Body of pancreas (tissue), 4 donors: ENCODE measurements around the gene FAM13A. TPM values are rescaled to one million over a fixed set of nuclear protein-coding genes. Genes with fewer than 3 reads are reported as not detected.

ENCODE experiments used
- ATAC-seq: fragments of 150-250 bp; one replicate; pipeline ENCODE4 v1.9.1; 2016
- DNase-seq, 4 donors: peaks; one replicate each; pipeline ENCODE4 v3.0.0-alpha.2; 2019
- H3K27ac ChIP-seq, 4 donors: fragments of 200-600 bp; sonication (generic); 1 replicate in 3 of 4; 2 replicates in 1 of 4; pipeline versions ENCODE4 v1.5.1 to v1.6.1; 2016 to 2019; ENCODE audit warnings: mild to moderate bottlenecking in 1 of 4, mixed read lengths in 1 of 4, moderate library complexity in 1 of 4
- H3K27me3 ChIP-seq, 2 donors: fragments of 200-600 bp; sonication (generic); one replicate each; pipeline ENCODE4 v1.6.0; 2016; ENCODE audit warnings: mild to moderate bottlenecking in 1 of 2
- H3K36me3 ChIP-seq, 2 donors: fragments of 200-600 bp; sonication (generic); replicated peaks in 1 of 2; 2 replicates each; pipeline ENCODE4 v1.5.1; 2016; ENCODE audit warnings: low read depth in 2 of 2; ENCODE audit not compliant: insufficient read depth in 1 of 2
- H3K4me1 ChIP-seq: fragments of 200-600 bp; sonication (generic); one replicate; pipeline ENCODE4 v1.6.0; 2016
- H3K4me3 ChIP-seq, 2 donors: fragments of 200-600 bp; sonication (generic); 1 replicate in 1 of 2; 2 replicates in 1 of 2; pipeline ENCODE4 v1.5.1; 2016 to 2019
- H3K9me3 ChIP-seq, 3 donors: fragments of 200-600 bp; sonication (generic); 1 replicate in 2 of 3; 2 replicates in 1 of 3; pipeline ENCODE4 v1.5.1; 2016
- CTCF ChIP-seq, 7 experiments: fragments of 450-650 bp in 4 of 7; fragments of 200-600 bp in 3 of 7; sonication (generic) in 3 of 7; IDR thresholded peaks; one replicate each; pipeline ENCODE4 v1.5.1; 2016 to 2019; ENCODE audit warnings: antibody characterized with exemption in 7 of 7
- POLR2A ChIP-seq, 3 donors: fragments of 450-650 bp; IDR thresholded peaks; one replicate each; pipeline ENCODE4 v1.6.1; 2016; ENCODE audit warnings: antibody characterized with exemption in 3 of 3, mild to moderate bottlenecking in 2 of 3
- WGBS, 2 donors: methylation state at CpG; one replicate each; pipeline ENCODE4 v1.1.5; 2017; 5-methylcytosine and 5-hydroxymethylcytosine counted together
- intact Hi-C: fragments of 100-400 bp; cut with DNase I; formaldehyde crosslinking; loops from one replicate; pipeline ENCODE4 v1.15.1; 2023
- total RNA-seq, 2 donors: library from RNA; depleted of rRNA; stranded (reverse); fragments of >200 nt; gene quantifications; one replicate each; pipeline ENCODE4 v1.1.0, GENCODE V29; 2016

Gene FAM13A
- total RNA-seq, 2 donors from 2014 or later, result 59.1 to 64.3 TPM

- DNase-seq (no peak), ATAC-seq (peak; percentile 45)
- Histone ChIP-seq H3K9me3 (no peaks in the 10 kb centered on the region), H3K4me3 (no peak overlapping the region), H3K4me1 (peaks cover 42% of the 10 kb centered on the region), H3K27ac (peak overlapping the region in 3 of 4 donors; percentile 19 to 55 (median 33)), H3K27me3 (no peaks in the 10 kb centered on the region), H3K36me3 (peaks cover 0 to 3% of the 10 kb centered on the region in 2 donors)
- intact Hi-C loops, result loop anchor here (10.0 kb wide), 1 partner anchor 46 kb away; no protein-coding TSS in a partner anchor
- WGBS, 2 donors, result 30 to 31% methylated on average over 12 of the region's 12 CpGs
- TF ChIP-seq CTCF (IDR thresholded peaks at IDR 0.05) (no peak), POLR2A (IDR thresholded peaks at IDR 0.05) (no peak)
Measured at GRCh38 chr4:88759039-88759894, 297.7 kb downstream of the FAM13A start.

- DNase-seq (no peak), ATAC-seq (no peak)
- no peak for TF ChIP-seq CTCF (IDR thresholded peaks at IDR 0.05)
- TF ChIP-seq POLR2A (IDR thresholded peaks at IDR 0.05), result no peak
- Histone ChIP-seq H3K4me3 (no peak overlapping the region), H3K4me1 (peaks cover 42% of the 10 kb centered on the region), H3K27me3 (no peaks in the 10 kb centered on the region), H3K36me3 (peaks cover 0 to 3% of the 10 kb centered on the region in 2 donors), H3K27ac (no peak overlapping the region), H3K9me3 (no peaks in the 10 kb centered on the region)
- intact Hi-C loops, result loop anchor here (10.0 kb wide), 1 partner anchor 47 kb away; no protein-coding TSS in a partner anchor
- 37 to 39% methylated on average over 8 of the region's 8 CpGs for WGBS, 2 donors
Measured at GRCh38 chr4:88758264-88758663, 298.7 kb downstream of the FAM13A start.

GRCh38 chr4:88757776-88758175 lies 299.2 kb downstream of the FAM13A start:
- ATAC-seq, result no peak
- Histone ChIP-seq H3K27me3 (no peaks in the 10 kb centered on the region), H3K27ac (no peak overlapping the region), H3K9me3 (no peaks in the 10 kb centered on the region), H3K4me3 (no peak overlapping the region), H3K36me3 (peaks cover 0 to 3% of the 10 kb centered on the region in 2 donors), H3K4me1 (peaks cover 47% of the 10 kb centered on the region)
- DNase-seq, result no peak
- TF ChIP-seq POLR2A (IDR thresholded peaks at IDR 0.05), result no peak
- intact Hi-C loops, result loop anchor here (10.0 kb wide), 1 partner anchor 47 kb away; no protein-coding TSS in a partner anchor
- WGBS, 2 donors, result 88 to 90% methylated on average over 6 of the region's 6 CpGs

- H3K36me3 ChIP-seq, result no peaks in the 10 kb centered on the region
- H3K4me3 ChIP-seq, result no peak overlapping the region
- intact Hi-C loops, result loop anchor here (10.0 kb wide), 1 partner anchor 48 kb away; no protein-coding TSS in a partner anchor
- no peaks in the 10 kb centered on the region for H3K9me3 ChIP-seq
- DNase-seq (no peak), ATAC-seq (no peak)
- no peak overlapping the region for H3K27ac ChIP-seq
- H3K27me3 ChIP-seq, result no peaks in the 10 kb centered on the region
- no peak for TF ChIP-seq CTCF (IDR thresholded peaks at IDR 0.05)
- no peak for TF ChIP-seq POLR2A (IDR thresholded peaks at IDR 0.05)
- peaks cover 54% of the 10 kb centered on the region for H3K4me1 ChIP-seq
Measured at GRCh38 chr4:88757067-88757466, 299.9 kb downstream of the FAM13A start.

- Histone ChIP-seq H3K27me3 (no peaks in the 10 kb centered on the region), H3K4me3 (no peak overlapping the region)
- TF ChIP-seq CTCF (IDR thresholded peaks at IDR 0.05) (no peak), POLR2A (IDR thresholded peaks at IDR 0.05) (no peak)
Measured at GRCh38 chr4:88756149-88756548, 300.8 kb downstream of the FAM13A start.

More at GRCh38 chr4:88756149-88756548, 300.8 kb downstream of the FAM13A start:
- intact Hi-C loops, result loop anchor here (10.0 kb wide), 1 partner anchor 49 kb away; no protein-coding TSS in a partner anchor
- DNase-seq (no peak), ATAC-seq (no peak)
- Histone ChIP-seq H3K27ac (peak overlapping the region in 1 of 4 donors; percentile 64), H3K4me1 (peaks cover 56% of the 10 kb centered on the region), H3K36me3 (peaks cover 0 to 1% of the 10 kb centered on the region in 2 donors), H3K9me3 (no peaks in the 10 kb centered on the region)
- WGBS, 2 donors, result 88 to 95% methylated on average over 5 of the region's 5 CpGs
